Loucy (cell line): ENCODE measurements around the gene CD226.

ENCODE experiments used
- H2AFZ ChIP-seq: fragments of 200-600 bp; sonication (generic); 2 replicates; pipeline ENCODE4 v1.6.0; 2016; ENCODE audit warnings: antibody characterized with exemption, mild to moderate bottlenecking, low read length, moderate library complexity
- H3F3A ChIP-seq: fragments of 200-600 bp; 2 replicates; pipeline ENCODE4 v1.6.0; 2016; ENCODE audit warnings: antibody characterized with exemption, low read depth, mild to moderate bottlenecking
- H3K27me3 ChIP-seq: fragments of 200-600 bp; sonication (generic); 2 replicates; pipeline ENCODE4 v1.6.1; 2014; ENCODE audit warnings: low read length, mild to moderate bottlenecking; ENCODE audit not compliant: insufficient read depth, poor library complexity, severe bottlenecking
- H3K36me3 ChIP-seq: fragments of 200-600 bp; sonication (generic); 2 replicates; pipeline ENCODE4 v1.6.1; 2016; ENCODE audit warnings: low read length; ENCODE audit not compliant: insufficient read depth
- H3K4me1 ChIP-seq: fragments of 200-600 bp; sonication (generic); 2 replicates; pipeline ENCODE4 v1.5.1; 2014; ENCODE audit warnings: low read length, mild to moderate bottlenecking; ENCODE audit not compliant: insufficient read depth, poor library complexity, severe bottlenecking
- H3K4me2 ChIP-seq: fragments of 200-600 bp; sonication (generic); 2 replicates; pipeline ENCODE4 v1.6.0; 2014; ENCODE audit warnings: antibody characterized with exemption, low read length, low read depth, mild to moderate bottlenecking; ENCODE audit not compliant: poor library complexity, severe bottlenecking
- H3K4me3 ChIP-seq: fragments of 200-600 bp; sonication (generic); 2 replicates; pipeline ENCODE4 v1.5.1; 2014; ENCODE audit warnings: low read length, mild to moderate bottlenecking, mixed read lengths; ENCODE audit not compliant: poor library complexity, severe bottlenecking
- H3K79me2 ChIP-seq: fragments of 200-600 bp; sonication (generic); 2 replicates; pipeline ENCODE4 v1.6.1; 2014; ENCODE audit warnings: low read length; ENCODE audit not compliant: insufficient read depth
- H3K9ac ChIP-seq: fragments of 200-600 bp; sonication (generic); 2 replicates; pipeline ENCODE4 v1.6.0; 2014; ENCODE audit warnings: mild to moderate bottlenecking, low read depth, low read length, moderate library complexity; ENCODE audit not compliant: poor library complexity, severe bottlenecking
- H3K9me2 ChIP-seq: fragments of 200-600 bp; sonication (generic); replicated peaks from 2 replicates; pipeline ENCODE4 v1.6.1; 2016; ENCODE audit warnings: low read depth, low read length, mixed read lengths
- H3K9me3 ChIP-seq: fragments of 200-600 bp; sonication (generic); 2 replicates; pipeline ENCODE4 v1.6.1; 2014; ENCODE audit warnings: mild to moderate bottlenecking, antibody characterized with exemption, low read length, low read depth; ENCODE audit not compliant: insufficient read depth
- H4K20me1 ChIP-seq: fragments of 200-600 bp; sonication (generic); 2 replicates; pipeline ENCODE4 v1.6.0; 2014; ENCODE audit warnings: antibody characterized with exemption, low read length, mild to moderate bottlenecking; ENCODE audit not compliant: insufficient read depth, poor library complexity, severe bottlenecking
- EZH2phosphoT487 ChIP-seq: fragments of 200-600 bp; IDR thresholded peaks from 2 replicates; pipeline ENCODE4 v1.6.1; 2018; ENCODE audit warnings: antibody characterized with exemption, mild to moderate bottlenecking, moderate library complexity, borderline replicate concordance
- TF ChIP-seq, protein P1 (sequence below): fragments of 200-600 bp; sonication (generic); conservative IDR thresholded peaks from 2 replicates; pipeline ENCODE4 v1.5.1; 2014; ENCODE audit warnings: mild to moderate bottlenecking, antibody characterized with exemption, low read length

Gene CD226

DNA sequence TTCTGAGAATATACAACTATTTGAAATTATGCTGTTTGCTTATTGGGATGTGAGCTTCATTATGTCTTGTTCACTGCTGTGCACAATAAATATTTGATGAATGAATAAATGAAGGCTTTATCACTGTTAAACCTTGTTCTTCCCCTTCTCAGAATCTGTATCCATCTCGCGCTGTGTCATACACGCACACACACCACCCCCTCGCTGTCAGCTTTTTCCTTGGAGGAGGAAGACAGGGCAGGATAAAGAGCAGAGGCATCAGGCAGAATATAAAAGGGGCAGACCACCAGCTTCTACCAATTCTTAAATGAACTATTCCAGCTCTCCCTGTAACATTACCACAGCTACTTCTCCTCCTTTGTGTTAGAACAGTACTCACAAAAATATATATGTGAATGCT is 75.0 kb downstream of the CD226 start:
- no peaks in the 10 kb centered on the region for H3K4me1 ChIP-seq
- TF ChIP-seq, protein P1, sequence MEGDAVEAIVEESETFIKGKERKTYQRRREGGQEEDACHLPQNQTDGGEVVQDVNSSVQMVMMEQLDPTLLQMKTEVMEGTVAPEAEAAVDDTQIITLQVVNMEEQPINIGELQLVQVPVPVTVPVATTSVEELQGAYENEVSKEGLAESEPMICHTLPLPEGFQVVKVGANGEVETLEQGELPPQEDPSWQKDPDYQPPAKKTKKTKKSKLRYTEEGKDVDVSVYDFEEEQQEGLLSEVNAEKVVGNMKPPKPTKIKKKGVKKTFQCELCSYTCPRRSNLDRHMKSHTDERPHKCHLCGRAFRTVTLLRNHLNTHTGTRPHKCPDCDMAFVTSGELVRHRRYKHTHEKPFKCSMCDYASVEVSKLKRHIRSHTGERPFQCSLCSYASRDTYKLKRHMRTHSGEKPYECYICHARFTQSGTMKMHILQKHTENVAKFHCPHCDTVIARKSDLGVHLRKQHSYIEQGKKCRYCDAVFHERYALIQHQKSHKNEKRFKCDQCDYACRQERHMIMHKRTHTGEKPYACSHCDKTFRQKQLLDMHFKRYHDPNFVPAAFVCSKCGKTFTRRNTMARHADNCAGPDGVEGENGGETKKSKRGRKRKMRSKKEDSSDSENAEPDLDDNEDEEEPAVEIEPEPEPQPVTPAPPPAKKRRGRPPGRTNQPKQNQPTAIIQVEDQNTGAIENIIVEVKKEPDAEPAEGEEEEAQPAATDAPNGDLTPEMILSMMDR: no peak
- no peak for TF ChIP-seq EZH2phosphoT487
- H3K4me2 ChIP-seq: no peak overlapping the region
- H3K4me3 ChIP-seq: no peak overlapping the region
- no peaks in the 10 kb centered on the region for H3K79me2 ChIP-seq
- H3F3A ChIP-seq: no peaks in the 10 kb centered on the region
- no peak overlapping the region for H3K9ac ChIP-seq
- H2AFZ ChIP-seq: no peak overlapping the region
- H3K36me3 ChIP-seq: no peaks in the 10 kb centered on the region
- H3K9me3 ChIP-seq: no peaks in the 10 kb centered on the region
- no peaks in the 10 kb centered on the region for H3K9me2 ChIP-seq
- no peaks in the 10 kb centered on the region for H3K27me3 ChIP-seq
- H4K20me1 ChIP-seq: no peaks in the 10 kb centered on the region

DNA sequence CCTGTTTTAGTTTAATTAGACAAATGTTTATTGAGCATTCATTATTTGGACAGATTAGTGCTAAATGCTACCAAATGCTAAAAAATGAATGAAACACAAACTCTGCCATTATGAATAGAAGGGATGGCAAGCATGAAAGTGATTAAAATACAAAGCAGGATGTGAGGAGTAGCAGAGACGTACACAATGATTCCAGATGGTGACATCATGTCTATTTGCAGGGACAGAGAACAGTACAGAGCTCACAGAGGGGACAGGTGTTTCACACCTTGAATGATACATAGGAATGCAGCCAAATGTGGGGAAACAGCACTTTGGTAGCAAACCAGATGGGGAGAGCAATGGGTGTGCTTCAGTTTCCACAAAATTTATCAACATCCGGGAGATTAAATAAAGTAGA is 76.3 kb downstream of the CD226 start:
- Histone ChIP-seq H3K4me3 (no peak overlapping the region), H4K20me1 (no peaks in the 10 kb centered on the region), H3F3A (no peaks in the 10 kb centered on the region), H3K9me3 (no peaks in the 10 kb centered on the region), H3K4me1 (no peaks in the 10 kb centered on the region), H3K36me3 (no peaks in the 10 kb centered on the region), H3K4me2 (no peak overlapping the region), H2AFZ (no peak overlapping the region), H3K9ac (no peak overlapping the region), H3K79me2 (no peaks in the 10 kb centered on the region), H3K27me3 (no peaks in the 10 kb centered on the region), H3K9me2 (no peaks in the 10 kb centered on the region)
- TF ChIP-seq EZH2phosphoT487: no peak
- TF ChIP-seq, protein P1: no peak

DNA sequence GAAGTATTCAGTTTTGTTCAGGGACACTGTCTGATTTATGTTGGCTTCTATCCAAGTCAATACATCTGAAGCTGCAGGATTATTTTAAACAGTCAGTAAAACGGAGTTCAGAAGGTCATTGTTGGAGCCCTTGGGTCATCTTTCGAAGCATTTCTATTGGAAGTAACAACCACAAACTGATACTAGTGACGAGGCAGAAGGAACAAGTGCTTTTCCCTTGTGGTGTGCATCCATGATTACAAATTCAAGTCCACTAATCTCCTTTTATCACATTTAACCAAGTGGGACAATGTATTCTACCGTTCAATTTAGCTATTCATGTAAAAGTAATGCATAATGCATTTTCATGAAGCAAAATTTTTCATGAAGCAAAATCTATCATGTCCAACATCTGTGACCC is 76.9 kb downstream of the CD226 start:
- Histone ChIP-seq H3K9ac (no peak overlapping the region), H3K4me3 (no peak overlapping the region), H3K9me3 (no peaks in the 10 kb centered on the region), H2AFZ (no peak overlapping the region), H4K20me1 (no peaks in the 10 kb centered on the region), H3K79me2 (no peaks in the 10 kb centered on the region), H3K27me3 (no peaks in the 10 kb centered on the region), H3K36me3 (no peaks in the 10 kb centered on the region), H3K4me2 (no peak overlapping the region), H3F3A (no peaks in the 10 kb centered on the region), H3K9me2 (no peaks in the 10 kb centered on the region), H3K4me1 (no peaks in the 10 kb centered on the region)
- TF ChIP-seq, protein P1: no peak
- no peak for TF ChIP-seq EZH2phosphoT487
